Trophoblast cell (in vitro differentiated cells and primary cell): Measurements from ENCODE around the gene ARHGEF9.

Experiments
- DNase-seq, 2 donors: peaks; one replicate each; pipeline ENCODE4 v3.0.0-alpha.2; 2016
- H2AFZ ChIP-seq: 2 replicates; pipeline ENCODE4 v1.6.1; 2013; ENCODE audit warnings: low read length, moderate library complexity, mild to moderate bottlenecking; ENCODE audit not compliant: insufficient read depth, poor library complexity
- H2AK5ac ChIP-seq: 2 replicates; pipeline ENCODE4 v1.6.1; 2013; ENCODE audit warnings: mild to moderate bottlenecking, low read length
- H2BK120ac ChIP-seq: 2 replicates; pipeline ENCODE4 v1.6.1; 2013; ENCODE audit warnings: low read length, mild to moderate bottlenecking, moderate library complexity; ENCODE audit not compliant: insufficient read depth, poor library complexity
- H2BK12ac ChIP-seq: 2 replicates; pipeline ENCODE4 v1.6.1; 2013; ENCODE audit warnings: mild to moderate bottlenecking, low read length, moderate library complexity
- H2BK5ac ChIP-seq: 2 replicates; pipeline ENCODE4 v1.6.1; 2013; ENCODE audit warnings: low read length, low read depth, moderate library complexity, mild to moderate bottlenecking; ENCODE audit not compliant: poor library complexity
- H3K14ac ChIP-seq: 2 replicates; pipeline ENCODE4 v1.6.1; 2013; ENCODE audit warnings: mild to moderate bottlenecking, low read length
- H3K18ac ChIP-seq: 2 replicates; pipeline ENCODE4 v1.6.1; 2013; ENCODE audit warnings: mild to moderate bottlenecking, low read length
- H3K23ac ChIP-seq: 2 replicates; pipeline ENCODE4 v1.6.1; 2013; ENCODE audit warnings: low read length
- H3K27ac ChIP-seq: 2 replicates; pipeline ENCODE4 v1.5.1; 2013; ENCODE audit warnings: low read depth, mild to moderate bottlenecking, inconsistent platforms, low read length, moderate library complexity
- H3K27me3 ChIP-seq: 2 replicates; pipeline ENCODE4 v1.6.1; 2013; ENCODE audit warnings: inconsistent platforms, mild to moderate bottlenecking, low read length, moderate library complexity; ENCODE audit not compliant: insufficient read depth
- H3K36me3 ChIP-seq, 2 experiments: 1 replicate in 1 of 2; 2 replicates in 1 of 2; pipeline ENCODE4 v1.6.1; 2013; ENCODE audit warnings: low read length in 2 of 2, mild to moderate bottlenecking in 2 of 2, moderate library complexity in 1 of 2; ENCODE audit not compliant: insufficient read depth in 2 of 2, control insufficient read depth in 1 of 2
- H3K4ac ChIP-seq: 2 replicates; pipeline ENCODE4 v1.6.1; 2013; ENCODE audit warnings: low read depth, mild to moderate bottlenecking, low read length, moderate library complexity
- H3K4me1 ChIP-seq, 2 experiments: 1 replicate in 1 of 2; 2 replicates in 1 of 2; pipeline ENCODE4 v1.6.1; 2013; ENCODE audit warnings: low read length in 2 of 2, mild to moderate bottlenecking in 2 of 2, moderate library complexity in 1 of 2; ENCODE audit not compliant: insufficient read depth in 2 of 2, control insufficient read depth in 1 of 2
- H3K4me2 ChIP-seq: 2 replicates; pipeline ENCODE4 v1.6.1; 2013; ENCODE audit warnings: inconsistent platforms, mild to moderate bottlenecking, low read length, moderate library complexity
- H3K4me3 ChIP-seq: 2 replicates; pipeline ENCODE4 v1.5.1; 2013; ENCODE audit warnings: mild to moderate bottlenecking, low read depth, low read length, inconsistent platforms
- H3K79me1 ChIP-seq: one replicate; pipeline ENCODE4 v1.6.1; 2013; ENCODE audit warnings: low read length
- H3K79me2 ChIP-seq: 2 replicates; pipeline ENCODE4 v1.6.1; 2013; ENCODE audit warnings: low read length, mild to moderate bottlenecking; ENCODE audit not compliant: control insufficient read depth, insufficient read depth, poor library complexity
- H3K9ac ChIP-seq: 2 replicates; pipeline ENCODE4 v1.6.1; 2013; ENCODE audit warnings: mild to moderate bottlenecking, low read length
- H3K9me3 ChIP-seq: 2 replicates; pipeline ENCODE4 v1.6.1; 2013; ENCODE audit warnings: low read depth, mild to moderate bottlenecking, control low read depth, inconsistent platforms, low read length; ENCODE audit not compliant: insufficient read depth
- H4K12ac ChIP-seq: 2 replicates; pipeline ENCODE4 v1.6.1; 2013; ENCODE audit warnings: low read depth, mild to moderate bottlenecking, low read length, moderate library complexity
- H4K8ac ChIP-seq: 2 replicates; pipeline ENCODE4 v1.6.1; 2013; ENCODE audit warnings: low read depth, mild to moderate bottlenecking, low read length, moderate library complexity
- H4K91ac ChIP-seq: one replicate; pipeline ENCODE4 v1.6.1; 2013; ENCODE audit warnings: low read depth, mild to moderate bottlenecking, low read length, moderate library complexity
- WGBS: extraction: QIAGEN DNeasy Blood & Tissue Kit; methylation state at CpG from one replicate; pipeline ENCODE4 v1.1.7; 2013; ENCODE audit warnings: missing lambda C conversion rate; ENCODE audit not compliant: insufficient read length, insufficient coverage; ENCODE audit errors: extremely low coverage; 5-methylcytosine and 5-hydroxymethylcytosine counted together

The ARHGEF9 gene

GRCh38 chrX:63661676-63662075, 123.3 kb downstream of the ARHGEF9 start:
- H3K79me2 ChIP-seq: no peaks in the 10 kb centered on the region
- no peak overlapping the region for H2BK5ac ChIP-seq
- no peaks in the 10 kb centered on the region for H3K36me3 ChIP-seq

GRCh38 chrX:63658920-63659319, 126.1 kb downstream of the ARHGEF9 start:
- Histone ChIP-seq H3K79me2 (no peaks in the 10 kb centered on the region), H2AK5ac (no peak overlapping the region), H4K12ac (no peak overlapping the region), H3K14ac (no peak overlapping the region), H2BK12ac (no peak overlapping the region), H3K9ac (no peak overlapping the region), H3K23ac (no peak overlapping the region), H3K27ac (no peak overlapping the region), H3K4ac (no peak overlapping the region), H2AFZ (no peak overlapping the region), H4K8ac (no peak overlapping the region), H2BK120ac (no peak overlapping the region), H3K4me3 (no peak overlapping the region), H3K4me2 (no peak overlapping the region), H3K18ac (no peak overlapping the region), H3K36me3 (no peaks in the 10 kb centered on the region), H3K4me1 (no peaks in the 10 kb centered on the region), H2BK5ac (no peak overlapping the region), H4K91ac (no peak overlapping the region), H3K79me1 (no peaks in the 10 kb centered on the region), H3K9me3 (no peaks in the 10 kb centered on the region), H3K27me3 (no peaks in the 10 kb centered on the region)
- WGBS: no CpG with 5 or more reads among the region's 1 CpG
- no peak for DNase-seq

More at GRCh38 chrX:63661676-63662075, 123.3 kb downstream of the ARHGEF9 start:
- Histone ChIP-seq H4K91ac (no peak overlapping the region), H3K18ac (no peak overlapping the region), H3K4me3 (no peak overlapping the region), H3K79me1 (no peaks in the 10 kb centered on the region), H3K14ac (no peak overlapping the region), H4K8ac (no peak overlapping the region), H2BK12ac (no peak overlapping the region), H4K12ac (no peak overlapping the region), H3K9me3 (no peaks in the 10 kb centered on the region), H2AFZ (no peak overlapping the region), H3K23ac (no peak overlapping the region), H3K27ac (no peak overlapping the region), H3K4me2 (no peak overlapping the region), H3K4me1 (no peaks in the 10 kb centered on the region), H3K27me3 (no peaks in the 10 kb centered on the region), H2BK120ac (no peak overlapping the region), H3K4ac (no peak overlapping the region), H2AK5ac (no peak overlapping the region), H3K9ac (no peak overlapping the region)
- DNase-seq: no peak
- no CpG with 5 or more reads among the region's 1 CpG for WGBS

GRCh38 chrX:63657821-63658220, 127.2 kb downstream of the ARHGEF9 start:
- Histone ChIP-seq H4K8ac (no peak overlapping the region), H3K79me1 (no peaks in the 10 kb centered on the region), H2BK5ac (no peak overlapping the region), H3K23ac (no peak overlapping the region), H2BK12ac (no peak overlapping the region), H3K18ac (no peak overlapping the region), H3K79me2 (no peaks in the 10 kb centered on the region), H3K14ac (no peak overlapping the region), H2AK5ac (no peak overlapping the region), H3K4me3 (no peak overlapping the region), H3K9me3 (no peaks in the 10 kb centered on the region), H3K9ac (no peak overlapping the region), H2AFZ (no peak overlapping the region), H2BK120ac (no peak overlapping the region), H3K4me2 (no peak overlapping the region), H3K27ac (no peak overlapping the region), H3K4me1 (no peaks in the 10 kb centered on the region), H3K27me3 (no peaks in the 10 kb centered on the region), H3K36me3 (no peaks in the 10 kb centered on the region), H3K4ac (no peak overlapping the region), H4K12ac (no peak overlapping the region), H4K91ac (no peak overlapping the region)
- peak; percentile 46 to 64 for DNase-seq
- WGBS: no CpG with 5 or more reads among the region's 6 CpGs

- Histone ChIP-seq H4K12ac (no peak overlapping the region), H3K4me1 (no peaks in the 10 kb centered on the region), H3K18ac (no peak overlapping the region), H3K23ac (no peak overlapping the region), H2AK5ac (no peak overlapping the region), H3K4me2 (no peak overlapping the region), H3K36me3 (no peaks in the 10 kb centered on the region), H3K9me3 (no peaks in the 10 kb centered on the region), H3K14ac (no peak overlapping the region), H3K79me1 (no peaks in the 10 kb centered on the region), H3K27me3 (no peaks in the 10 kb centered on the region), H2BK120ac (no peak overlapping the region), H3K9ac (no peak overlapping the region), H3K4me3 (no peak overlapping the region), H2BK12ac (no peak overlapping the region), H3K27ac (no peak overlapping the region), H3K4ac (no peak overlapping the region), H3K79me2 (no peaks in the 10 kb centered on the region), H4K91ac (no peak overlapping the region), H4K8ac (no peak overlapping the region), H2AFZ (no peak overlapping the region), H2BK5ac (no peak overlapping the region)
- peak; percentile 59 to 68 for DNase-seq
- WGBS: no CpG with 5 or more reads among the region's 5 CpGs
Observed at GRCh38 chrX:63656871-63657580, 128.0 kb downstream of the ARHGEF9 start.
